ENCODE data around the gene LY6G6F. TPM values are rescaled to one million over a fixed set of nuclear protein-coding genes. Genes with fewer than 3 reads are reported as not detected.

LY6G6F gene
- total RNA-seq, 1 donor from 2014 or later, result not detected

DNA sequence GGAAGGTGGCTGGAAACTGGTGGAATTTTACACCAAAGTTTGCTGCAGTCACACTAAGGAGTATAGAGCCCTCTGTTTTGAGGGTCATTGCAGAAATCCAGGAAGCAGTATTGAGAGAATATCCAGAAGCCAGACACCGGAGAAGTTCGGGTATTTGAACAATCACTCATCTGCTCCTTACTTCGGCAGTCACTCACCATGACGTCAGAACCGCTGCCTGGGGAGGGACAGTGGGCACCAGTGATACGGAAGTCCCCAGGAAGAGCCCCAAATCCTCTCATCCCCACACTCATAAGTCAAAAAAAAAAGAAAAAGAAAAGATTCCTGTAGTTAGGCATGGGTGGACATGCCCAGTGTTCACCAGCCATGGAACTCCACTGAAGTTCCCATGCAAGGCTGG, 29.8 kb upstream of the LY6G6F start:
- no peak for DNase-seq (ENCODE audit: low spot score)

DNA sequence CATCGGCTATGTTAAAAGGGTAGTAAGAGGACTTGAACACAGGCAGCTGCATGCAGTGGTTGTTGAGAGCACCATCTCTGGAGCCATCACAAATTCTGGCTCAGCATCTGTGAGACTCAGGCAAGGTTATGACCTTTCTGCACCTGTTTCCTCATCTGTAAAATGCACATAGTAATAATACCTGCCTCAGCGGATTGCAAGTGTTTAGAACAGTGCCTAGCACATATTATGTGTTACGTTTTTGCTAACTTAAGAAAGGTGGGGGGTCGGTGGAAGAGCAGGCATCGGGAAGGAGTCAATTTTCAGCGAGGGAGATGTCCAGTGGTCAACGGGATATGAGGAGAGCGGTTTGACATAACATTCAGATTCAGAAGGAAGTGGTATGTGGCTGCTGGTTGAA, 28.7 kb upstream of the LY6G6F start:
- DNase-seq (ENCODE audit: low spot score), result no peak

DNA sequence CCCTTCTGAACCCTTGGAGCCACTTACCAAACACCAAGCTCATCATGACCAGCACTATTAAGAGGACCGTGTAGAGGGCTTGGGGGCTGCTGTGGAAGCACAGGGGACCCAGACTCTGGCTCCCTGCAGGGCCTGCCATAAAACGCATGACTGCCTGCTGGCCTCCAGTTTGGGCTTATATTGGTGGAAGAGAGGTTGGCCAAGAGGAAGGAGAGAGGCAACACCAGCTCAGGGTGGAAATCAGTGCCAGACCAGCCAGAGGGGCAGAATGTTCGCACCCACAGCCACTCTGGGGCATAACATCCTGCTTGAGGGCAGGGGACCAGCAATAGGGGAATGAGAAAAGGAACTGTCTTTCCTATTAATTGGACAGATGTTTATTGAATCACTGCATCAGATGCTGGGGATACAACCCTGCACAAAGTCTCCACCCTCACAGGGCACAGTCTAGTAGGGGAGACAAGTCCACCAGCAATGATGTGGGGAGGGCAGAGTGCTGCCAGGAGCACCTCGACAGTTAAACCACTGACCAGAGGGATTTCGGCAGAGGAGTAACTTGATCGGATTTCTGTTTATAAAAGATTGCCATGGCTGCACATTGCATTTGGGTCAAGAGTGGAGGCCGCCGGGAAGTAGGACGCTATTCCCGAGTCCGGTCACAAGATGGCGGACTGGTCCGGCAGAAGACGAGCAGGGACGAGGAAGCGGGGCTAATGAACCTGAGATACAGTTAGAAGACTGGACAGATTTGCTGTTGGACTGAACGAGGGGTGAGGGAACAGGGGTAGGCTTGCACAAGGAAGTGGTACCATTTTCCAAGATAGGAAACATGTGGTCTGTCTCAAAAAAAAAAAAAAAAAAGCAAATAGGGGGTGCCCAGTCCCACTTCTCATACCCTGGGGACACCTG, 26.2 kb upstream of the LY6G6F start, which contains the start of gene LY6G5C:
Gene LY6G5C (minus strand): TSS at position 842 of the 909 bp plus-strand sequence. CDS start 694 bp downstream, at position 148.
- peak; percentile 89 for DNase-seq (ENCODE audit: low spot score)

DNA sequence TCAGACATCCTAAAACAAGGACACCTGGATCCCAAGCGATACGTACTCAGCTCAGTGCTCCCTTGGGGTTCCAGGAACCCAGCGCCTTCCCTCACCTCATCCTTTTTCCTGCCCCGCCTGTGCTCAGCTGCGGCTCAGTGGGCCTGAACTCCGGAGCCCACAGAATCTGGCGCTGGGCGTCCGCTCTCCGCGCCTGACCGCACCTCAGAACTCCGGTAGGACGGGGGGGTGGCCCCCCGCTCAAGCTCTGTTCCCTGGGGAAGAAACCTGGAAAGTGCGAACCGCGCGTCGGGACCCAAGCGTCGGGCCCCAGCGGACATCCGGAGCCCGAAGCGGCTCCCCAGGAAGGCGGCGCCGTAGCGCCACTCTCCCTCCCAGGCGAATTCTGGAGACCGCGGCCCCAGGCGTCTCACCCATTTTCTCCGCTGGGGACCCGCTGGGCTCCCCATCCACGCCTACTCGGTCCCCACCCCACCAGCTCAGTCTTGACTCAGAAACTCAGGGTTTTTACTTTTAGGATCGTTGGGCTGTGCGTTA, 25.5 kb upstream of the LY6G6F start:
- no peak for DNase-seq (ENCODE audit: low spot score)

DNA sequence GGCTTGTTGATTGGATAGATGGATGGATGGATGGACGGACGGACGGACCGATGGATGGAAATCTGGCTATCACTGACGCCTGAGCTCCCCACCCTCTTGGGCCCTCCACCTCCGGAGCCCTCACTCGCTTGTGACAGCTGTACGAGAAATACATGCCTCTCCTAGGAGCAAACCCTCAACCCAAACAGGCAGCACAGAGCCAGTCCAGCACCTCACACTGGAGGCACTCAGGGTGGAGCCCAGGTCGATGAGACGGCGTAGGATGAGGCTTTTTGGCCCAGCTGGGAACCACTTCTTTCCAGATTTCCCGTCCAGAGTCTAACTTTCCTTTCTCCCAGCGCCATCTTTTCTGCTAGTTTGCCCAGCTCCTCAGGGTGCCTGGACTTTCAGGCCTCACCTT, 23.1 kb upstream of the LY6G6F start:
- DNase-seq (ENCODE audit: low spot score), result no peak

DNA sequence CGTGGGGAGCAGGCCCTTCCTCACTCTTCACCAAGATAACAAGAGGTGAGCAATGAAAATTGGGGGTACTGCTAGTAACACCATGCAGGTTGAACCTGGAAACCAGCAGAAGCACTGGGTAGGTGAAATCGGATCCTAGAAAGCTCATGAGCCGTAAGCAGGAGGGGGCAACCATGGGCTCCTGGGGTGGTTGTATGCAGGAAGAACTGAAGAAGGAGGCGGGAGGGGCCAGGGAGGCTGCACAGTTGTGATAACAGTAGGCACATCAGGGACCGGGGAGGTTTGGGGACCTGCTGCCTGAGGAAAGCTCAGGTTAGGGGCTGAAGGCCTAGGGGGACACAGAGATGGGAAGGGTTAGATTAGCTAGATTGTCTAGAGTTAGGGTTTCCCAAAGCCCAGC, 20.2 kb upstream of the LY6G6F start:
- DNase-seq (ENCODE audit: low spot score), result no peak

DNA sequence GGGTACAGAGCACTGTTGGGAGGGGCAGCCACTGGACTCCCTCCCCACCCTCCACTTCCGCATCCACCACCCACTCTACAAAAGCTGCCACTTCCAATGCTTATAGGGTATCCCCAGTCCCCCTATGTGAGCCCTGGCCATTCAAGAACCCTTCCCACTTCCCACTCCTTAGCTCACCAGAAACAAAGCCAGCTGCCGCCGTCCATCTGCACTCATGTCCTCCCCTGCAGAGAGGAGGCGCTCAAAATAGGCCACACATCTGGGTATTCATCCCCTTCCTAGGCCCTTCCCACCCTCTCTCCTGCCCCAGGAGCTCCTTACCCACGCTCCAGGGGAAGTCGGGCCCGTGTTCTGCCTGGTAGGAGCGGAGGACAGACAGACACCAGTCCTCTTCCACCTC, 19.3 kb upstream of the LY6G6F start:
- DNase-seq (ENCODE audit: low spot score), result no peak

DNA sequence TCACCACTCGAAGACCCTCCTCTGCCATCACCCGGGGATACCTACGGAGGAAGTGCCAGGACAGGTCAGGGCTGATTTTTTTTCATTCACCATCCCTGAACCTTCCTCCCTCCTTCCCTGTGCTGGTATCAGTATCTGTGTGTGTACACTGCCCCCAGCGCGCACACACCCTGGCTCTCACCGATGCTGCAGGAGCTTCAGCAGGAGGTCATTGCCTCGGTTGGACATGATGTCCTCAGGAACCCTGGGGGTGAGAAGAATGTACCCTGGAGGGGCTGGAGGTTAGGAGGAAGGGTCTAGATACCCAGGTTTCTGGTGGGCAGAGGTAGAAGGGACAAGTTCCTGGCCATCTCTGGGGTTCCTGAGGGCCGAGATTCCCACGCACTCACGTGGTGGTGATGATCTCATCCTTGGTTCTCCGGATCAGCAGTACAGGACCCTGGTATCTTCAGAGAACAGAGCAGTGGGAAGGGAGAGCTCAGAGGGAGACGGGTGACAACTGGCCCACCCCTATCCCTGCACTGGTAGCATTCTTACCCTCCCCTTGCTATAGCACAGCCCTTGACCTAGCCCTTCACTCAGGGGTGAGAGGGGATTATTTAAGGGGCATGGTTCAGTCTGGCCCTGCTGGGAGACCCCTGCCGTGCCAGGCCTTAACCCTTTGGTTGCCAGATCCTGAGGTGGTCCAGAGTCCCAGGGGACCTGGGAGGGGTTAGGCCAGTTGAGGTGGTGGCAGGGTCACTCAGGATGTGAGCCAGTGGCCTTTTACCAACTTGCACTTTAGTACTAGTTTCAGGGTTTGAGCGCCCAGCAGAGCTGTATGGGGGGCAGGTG, 18.6 kb upstream of the LY6G6F start:
- no peak for DNase-seq (ENCODE audit: low spot score)

DNA sequence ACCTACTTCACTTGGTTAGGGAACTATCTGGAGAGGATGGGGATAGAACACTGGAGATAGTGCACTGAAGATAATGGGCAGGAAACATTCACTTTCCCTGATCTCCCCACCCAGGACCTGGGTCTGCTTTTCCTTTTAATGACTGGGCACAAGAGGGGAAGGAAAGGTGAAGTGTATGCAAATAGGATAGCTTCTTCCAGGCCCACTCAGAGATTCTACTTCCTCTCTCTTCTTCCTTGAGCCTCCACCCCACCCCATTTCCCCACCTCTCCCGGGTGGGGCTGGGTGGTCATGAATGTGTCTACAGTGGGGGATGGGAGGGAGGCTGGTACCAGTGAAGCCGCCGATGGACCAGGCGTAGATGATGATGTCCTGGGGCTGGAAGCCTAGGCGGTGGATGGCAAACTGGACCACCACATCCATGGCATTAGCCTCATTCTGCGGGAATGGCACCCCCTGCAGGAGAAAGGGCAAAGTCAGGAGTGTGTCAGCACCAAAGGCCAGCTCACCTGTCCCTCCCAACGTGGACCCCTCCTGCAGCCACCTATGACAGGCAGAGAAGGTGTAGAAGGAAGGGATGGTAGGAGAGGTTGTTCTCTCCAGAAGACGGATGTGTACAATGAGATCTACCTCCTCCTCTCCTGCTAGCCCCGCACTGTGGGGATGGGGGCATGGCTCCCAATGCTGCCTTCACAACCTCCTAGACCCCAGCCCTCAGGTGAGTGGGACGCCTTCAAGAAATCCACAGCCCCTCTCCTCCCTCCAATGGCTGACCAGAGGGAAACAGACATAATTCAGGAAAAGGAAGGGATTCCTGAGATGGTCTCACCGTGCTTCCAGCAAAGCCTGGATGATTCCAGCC, 17.2 kb upstream of the LY6G6F start:
- DNase-seq (ENCODE audit: low spot score), result no peak

DNA sequence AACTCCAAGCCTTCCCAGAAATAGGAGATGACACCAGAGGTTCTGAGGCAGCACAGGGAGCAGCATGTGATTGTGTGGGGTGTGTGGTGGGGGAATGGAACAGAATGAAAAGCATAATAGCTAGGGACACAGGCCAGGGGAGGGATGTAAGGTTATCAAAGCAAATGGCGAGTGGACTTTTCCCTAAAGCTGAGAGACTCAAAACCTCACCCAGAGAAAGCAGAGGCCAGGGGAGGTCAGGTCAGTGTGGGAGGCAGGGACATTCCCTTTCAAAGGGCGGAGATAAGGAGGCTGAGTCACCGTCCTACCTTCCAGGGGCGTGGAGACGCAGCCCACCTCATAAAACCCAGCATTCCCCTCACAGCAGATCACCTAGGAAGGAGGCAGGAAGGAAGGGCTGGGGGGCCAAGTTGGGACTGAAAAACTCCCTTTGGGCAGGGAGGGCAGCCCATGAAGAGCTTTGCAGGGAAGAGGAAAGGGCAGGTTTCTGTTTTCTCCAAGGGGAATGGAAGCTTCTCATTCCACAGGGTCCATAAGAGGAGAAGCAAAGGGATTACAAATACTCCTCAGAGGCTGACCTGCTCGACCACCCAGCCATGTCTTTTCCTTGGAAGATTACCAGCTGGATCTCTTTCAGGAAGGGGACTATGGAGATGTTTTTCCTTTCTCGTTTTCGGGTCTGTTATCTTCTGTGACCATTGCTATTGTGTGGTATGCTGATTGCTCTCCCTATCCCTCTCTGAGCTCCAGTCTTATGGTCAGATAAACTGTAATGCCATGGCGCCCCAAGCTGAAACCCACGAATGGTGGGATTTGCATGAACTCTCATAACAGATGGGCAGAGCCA, 16.2 kb upstream of the LY6G6F start:
- no peak for DNase-seq (ENCODE audit: low spot score)

DNA sequence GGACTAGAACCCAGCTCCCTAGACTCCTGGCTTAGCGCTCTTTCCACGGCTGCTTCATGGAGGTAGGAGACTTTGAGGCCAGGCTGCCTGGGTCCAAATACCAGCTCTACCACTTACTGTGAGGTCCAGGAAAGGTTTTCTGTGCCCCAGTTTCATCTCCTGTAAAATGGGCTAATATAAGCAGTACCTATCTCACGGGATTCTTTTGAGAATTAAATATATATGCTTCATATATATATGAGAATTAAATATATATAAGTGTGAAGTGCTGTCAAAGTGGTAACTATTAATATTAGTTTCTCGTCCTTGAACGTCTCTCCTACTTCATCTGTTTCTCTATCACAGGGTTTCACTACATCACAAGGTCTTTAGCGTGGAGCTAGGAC, 15.6 kb upstream of the LY6G6F start:
- DNase-seq (ENCODE audit: low spot score), result no peak

DNA sequence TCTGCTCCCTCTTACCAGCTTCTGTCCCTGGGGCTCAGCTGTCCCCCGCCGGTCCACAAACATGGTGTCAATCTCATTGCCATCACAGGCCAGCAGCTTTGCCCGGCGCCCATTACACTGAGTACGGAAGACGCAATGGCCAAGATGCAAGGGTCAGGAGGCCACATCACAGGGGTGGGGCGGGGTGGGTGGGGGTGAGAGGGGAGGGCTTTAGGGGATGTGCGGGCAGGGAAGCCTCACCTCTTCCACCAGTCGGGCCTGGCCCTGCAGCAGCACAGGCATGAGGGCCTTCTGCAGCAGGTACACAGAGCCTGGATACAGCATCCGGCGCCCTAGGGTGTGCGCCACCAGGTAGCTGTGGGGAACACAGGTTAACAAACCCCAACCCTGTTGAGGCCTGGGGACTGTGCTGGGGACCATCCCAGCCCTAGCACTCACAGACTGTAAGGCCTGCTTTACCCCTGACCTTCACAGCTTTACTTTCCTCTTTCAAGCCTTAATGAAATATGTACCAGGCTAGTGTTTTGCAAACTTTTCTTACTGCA, 15.0 kb upstream of the LY6G6F start:
- DNase-seq (ENCODE audit: low spot score), result no peak

DNA sequence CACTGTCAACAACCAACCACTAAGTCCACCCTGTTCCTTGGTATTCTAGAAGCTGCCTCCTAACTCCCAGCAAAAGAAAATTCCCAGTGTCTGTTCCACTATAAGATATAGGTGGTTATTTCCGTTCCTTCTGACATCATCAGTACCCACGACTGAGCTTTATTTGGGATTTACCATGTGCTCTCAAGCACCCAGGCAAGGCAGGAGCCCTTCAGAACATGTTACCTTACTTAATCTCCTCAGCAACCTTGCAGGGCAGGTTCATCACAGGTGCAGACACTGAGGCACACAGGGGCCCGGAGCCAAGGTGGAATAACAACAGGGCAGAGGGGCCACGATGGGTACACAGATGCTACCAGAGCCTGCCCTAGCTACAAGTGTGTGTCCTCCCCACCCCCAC, 14.3 kb upstream of the LY6G6F start:
- no peak for DNase-seq (ENCODE audit: low spot score)

DNA sequence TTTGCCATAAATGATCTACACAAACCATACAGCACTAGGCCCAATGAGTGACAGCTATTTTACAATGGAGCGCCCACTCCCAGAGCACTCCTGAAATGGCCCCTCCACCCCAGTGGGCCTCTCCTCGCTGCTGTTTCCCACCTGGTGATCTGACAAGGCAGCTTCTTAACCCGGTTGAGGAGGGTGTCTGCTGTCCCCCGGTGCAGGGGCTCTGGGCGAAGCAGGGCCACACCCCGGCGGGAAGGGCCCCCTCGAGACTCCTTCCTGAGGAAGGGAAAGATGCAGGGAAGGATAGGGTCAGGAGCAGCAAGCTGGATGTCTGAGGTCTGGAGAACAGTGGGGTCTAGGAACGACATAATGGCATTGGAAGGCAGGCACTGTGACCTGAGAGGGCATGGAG, 13.8 kb upstream of the LY6G6F start:
- no peak for DNase-seq (ENCODE audit: low spot score)

DNA sequence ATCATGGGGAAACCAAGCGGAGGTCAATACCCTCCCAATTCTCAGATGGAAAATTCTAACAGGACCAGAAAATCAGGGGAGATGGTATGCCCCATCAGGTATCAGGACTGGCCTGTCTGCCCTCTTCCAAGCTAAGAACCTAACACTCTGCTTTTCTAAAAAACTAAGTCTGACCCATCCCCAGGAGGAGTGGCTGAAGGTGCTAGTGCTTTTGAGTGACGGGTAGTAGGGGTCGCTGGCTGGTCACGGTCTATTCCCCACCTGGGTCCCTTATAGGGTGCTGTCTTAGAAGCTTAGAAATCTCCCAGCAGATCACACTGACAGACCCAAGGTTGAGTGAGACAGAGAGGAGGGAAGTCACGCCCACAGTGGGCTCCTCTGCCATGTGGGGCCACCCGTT, 13.1 kb upstream of the LY6G6F start:
- no peak for DNase-seq (ENCODE audit: low spot score)

DNA sequence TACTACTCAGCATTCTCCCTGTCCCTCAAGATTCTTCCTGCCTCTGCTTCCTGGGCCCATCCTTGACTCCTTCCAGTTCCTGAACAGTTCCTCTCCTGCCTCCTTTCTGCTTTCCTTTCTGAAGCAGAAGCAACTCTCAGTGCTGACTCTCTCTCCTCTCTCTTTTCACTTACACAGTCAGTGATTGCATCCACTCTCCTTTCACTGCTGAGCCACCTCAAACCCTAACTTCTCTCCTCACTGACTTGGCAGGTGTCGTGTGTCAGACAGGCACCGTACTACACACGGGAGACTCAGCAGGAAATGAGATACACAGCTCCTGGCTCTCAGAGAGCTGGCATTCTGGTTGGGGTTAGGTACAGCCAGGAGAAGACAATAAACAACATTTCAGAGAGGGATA, 9.1 kb upstream of the LY6G6F start:
- DNase-seq (ENCODE audit: low spot score), result no peak

DNA sequence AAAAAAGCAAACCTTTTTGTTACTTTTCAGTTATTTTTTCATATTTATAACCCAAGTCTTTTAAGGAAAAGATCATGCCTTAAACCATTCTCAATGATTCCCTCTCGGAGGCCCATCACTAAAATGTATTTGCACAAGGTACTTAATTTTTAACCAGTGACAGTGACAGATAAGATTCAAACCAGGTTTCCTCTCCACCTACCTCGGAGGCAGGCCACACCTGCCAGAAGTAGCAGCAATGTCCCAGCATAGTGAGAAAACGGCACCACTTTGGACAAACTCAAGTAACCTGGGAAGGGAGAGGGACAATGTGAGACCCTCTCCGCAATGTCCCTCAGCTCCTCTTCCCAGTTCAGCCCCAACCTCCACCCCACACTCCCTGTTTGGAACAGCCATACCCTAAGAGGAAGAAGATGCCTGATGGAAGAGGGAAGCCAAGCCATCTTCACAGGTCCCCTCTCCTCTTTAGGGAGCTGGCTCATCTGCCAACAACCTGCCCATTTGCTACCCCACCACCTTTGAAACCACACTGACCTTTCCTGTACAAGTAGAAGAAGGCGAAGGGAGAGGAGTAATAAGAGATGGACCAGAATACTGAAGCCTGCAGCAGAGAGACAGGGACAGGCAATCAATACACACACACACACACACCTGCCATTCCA, 5.8 kb upstream of the LY6G6F start:
- DNase-seq (ENCODE audit: low spot score), result no peak

DNA sequence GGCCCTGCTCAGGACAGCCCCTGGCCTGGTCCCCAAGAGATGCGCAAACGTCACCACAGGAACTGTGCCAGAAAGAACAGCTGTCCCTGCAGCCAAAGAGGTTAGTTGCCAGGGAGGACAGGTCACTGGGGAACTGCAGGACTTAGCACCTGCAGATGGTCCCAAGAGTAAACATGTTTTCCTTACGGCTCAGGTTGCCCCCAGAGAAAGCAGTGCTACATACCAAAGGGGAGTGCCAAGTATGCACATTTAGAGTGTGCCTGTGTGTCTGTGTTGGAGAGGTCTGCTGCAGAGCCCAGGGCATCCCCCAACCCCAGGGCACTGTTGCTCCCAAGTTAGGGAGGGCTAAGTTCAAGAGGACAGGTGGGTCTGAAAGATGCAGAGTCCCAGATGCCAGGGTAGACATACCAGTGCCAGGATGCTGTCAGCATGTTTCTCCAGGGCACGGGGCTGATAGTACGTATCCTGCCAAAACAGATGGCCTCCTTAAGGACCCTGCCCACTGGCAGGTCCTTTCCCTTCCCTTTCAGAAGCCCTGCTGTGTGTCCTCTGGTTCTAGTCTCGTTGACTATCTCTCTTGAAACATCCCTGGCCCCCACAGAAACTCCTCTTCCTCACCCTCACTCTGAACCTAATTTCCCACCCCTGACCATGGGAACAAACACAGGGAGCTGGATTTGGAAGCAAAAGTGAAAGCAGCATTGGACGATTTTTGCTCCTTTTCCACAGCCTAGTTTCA, 4.8 kb upstream of the LY6G6F start:
- no peak for DNase-seq (ENCODE audit: low spot score)

DNA sequence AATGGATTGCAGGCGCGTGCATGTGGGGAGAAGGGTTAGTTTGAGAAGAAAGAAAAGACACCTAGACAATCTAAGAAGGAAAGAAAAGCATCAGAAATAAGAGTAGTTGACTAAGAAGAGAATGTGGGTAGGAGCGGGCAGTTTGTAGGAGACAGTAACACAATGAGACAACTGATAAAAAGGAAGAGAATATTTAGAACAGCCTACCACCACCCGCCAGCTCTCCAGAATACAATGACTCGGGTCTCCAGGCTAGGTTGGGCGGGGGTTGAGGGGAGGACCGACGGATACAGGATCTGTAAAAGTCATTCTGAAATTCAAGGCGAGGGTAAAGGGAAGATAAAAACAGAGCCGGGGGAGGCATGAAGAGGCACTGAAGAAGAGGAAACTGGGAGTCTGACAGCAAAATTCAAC, 4.3 kb upstream of the LY6G6F start:
- DNase-seq (ENCODE audit: low spot score), result no peak

Measured in ureter (tissue), 1 donor.